GM15510 (cell line): Measurements from ENCODE around the gene OR6B2.

ENCODE experiments used
- POLR2A ChIP-seq: IDR thresholded peaks from 3 replicates; pipeline ENCODE4 v1.6.1; 2011; ENCODE audit warnings: borderline replicate concordance; ENCODE audit not compliant: insufficient read length; ENCODE audit errors: extremely low read depth

Gene OR6B2

GRCh38 chr2:240030379-240031094, at the start of gene OR6B2:
Gene OR6B2, minus strand, starts transcription at chr2:240030429. Its CDS starts 0 bp downstream, at chr2:240030429.
- no peak for TF ChIP-seq POLR2A

- no peak for TF ChIP-seq POLR2A
Observed at GRCh38 chr2:240078631-240079030, 48.4 kb upstream of the OR6B2 start.

- TF ChIP-seq POLR2A: no peak
Observed at GRCh38 chr2:240077442-240077841, 47.2 kb upstream of the OR6B2 start.

GRCh38 chr2:240074545-240074944, 44.3 kb upstream of the OR6B2 start:
- no peak for TF ChIP-seq POLR2A

- no peak for TF ChIP-seq POLR2A
Observed at GRCh38 chr2:240070907-240071306, 40.7 kb upstream of the OR6B2 start.

- no peak for TF ChIP-seq POLR2A
Observed at GRCh38 chr2:240069829-240070228, 39.6 kb upstream of the OR6B2 start.

- no peak for TF ChIP-seq POLR2A
Observed at GRCh38 chr2:240068193-240068592, 38.0 kb upstream of the OR6B2 start.

GRCh38 chr2:240066489-240066888, 36.3 kb upstream of the OR6B2 start:
- TF ChIP-seq POLR2A: no peak

GRCh38 chr2:240064898-240065297, 34.7 kb upstream of the OR6B2 start:
- TF ChIP-seq POLR2A: no peak

- TF ChIP-seq POLR2A: no peak
Observed at GRCh38 chr2:240060977-240061591, 30.9 kb upstream of the OR6B2 start.

GRCh38 chr2:240056678-240057077, 26.4 kb upstream of the OR6B2 start:
- no peak for TF ChIP-seq POLR2A

- TF ChIP-seq POLR2A: no peak
Observed at GRCh38 chr2:240055177-240055917, 25.1 kb upstream of the OR6B2 start.

GRCh38 chr2:240053173-240054155, 23.2 kb upstream of the OR6B2 start, which contains the start of gene OR6B3:
Gene OR6B3, minus strand, starts transcription at chr2:240053521.
- TF ChIP-seq POLR2A: no peak

- no peak for TF ChIP-seq POLR2A
Observed at GRCh38 chr2:240052524-240052923, 22.3 kb upstream of the OR6B2 start.
